Stomach (tissue), 9 donors: ENCODE data around the gene FZR1. TPM values are rescaled to one million over a fixed set of nuclear protein-coding genes. Genes with fewer than 3 reads are reported as not detected.

ENCODE experiments used
- DNase-seq, 2 donors: peaks; one replicate each; pipeline versions ENCODE4 v3.0.0 to v3.0.0-alpha.2; 2013 to 2019
- H3K27ac ChIP-seq, 5 donors: fragments of 200-600 bp in 4 of 5; sonication (generic) in 4 of 5; one replicate each; pipeline ENCODE4 v1.5.1; 2013 to 2019; ENCODE audit warnings: mild to moderate bottlenecking in 1 of 5, moderate library complexity in 1 of 5
- H3K27me3 ChIP-seq, 3 donors: fragments of 200-600 bp; sonication (generic); one replicate each; pipeline ENCODE4 v1.5.1; 2017 to 2019; ENCODE audit warnings: mixed run types in 1 of 3
- H3K36me3 ChIP-seq, 4 donors: fragments of 200-600 bp; sonication (generic); 1 replicate in 3 of 4; 2 replicates in 1 of 4; pipeline ENCODE4 v1.5.1; 2016 to 2019
- H3K4me1 ChIP-seq, 4 donors: fragments of 200-600 bp; sonication (generic); one replicate each; pipeline ENCODE4 v1.5.1; 2016 to 2019
- H3K4me3 ChIP-seq, 4 donors: fragments of 200-600 bp; sonication (generic) in 3 of 4; one replicate each; pipeline ENCODE4 v1.5.1; 2016 to 2019; ENCODE audit warnings: mild to moderate bottlenecking in 1 of 4
- H3K9me3 ChIP-seq, 4 donors: fragments of 200-600 bp; sonication (generic); one replicate each; pipeline ENCODE4 v1.5.1; 2016 to 2019
- EP300 ChIP-seq: sonication (generic); formaldehyde crosslinking; IDR thresholded peaks from one replicate; pipeline ENCODE4 v1.6.1; 2017; ENCODE audit warnings: antibody characterized with exemption
- POLR2A ChIP-seq, 4 donors: fragments of 450-650 bp; IDR thresholded peaks; one replicate each; pipeline ENCODE4 v1.6.1; 2016; ENCODE audit warnings: antibody characterized with exemption in 4 of 4, control low read depth in 2 of 4, mild to moderate bottlenecking in 1 of 4, moderate library complexity in 1 of 4
- POLR2AphosphoS5 ChIP-seq, 3 donors: sonication (generic); formaldehyde crosslinking; IDR thresholded peaks; one replicate each; pipeline ENCODE4 v1.6.1; 2016; ENCODE audit warnings: antibody characterized with exemption in 3 of 3
- WGBS, 5 donors: extraction: QIAGEN DNeasy Blood & Tissue Kit in 3 of 5; methylation state at CpG; one replicate each; pipeline versions ENCODE4 v1.1.5 to v1.1.7; 2013 to 2018; 5-methylcytosine and 5-hydroxymethylcytosine counted together
- intact Hi-C: fragments of 100-400 bp; cut with DNase I; formaldehyde crosslinking; loops from one replicate; pipeline ENCODE4 v1.15.1; 2023; ENCODE audit warnings: low total_unique reads
- polyA plus RNA-seq, 3 donors: library from polyadenylated mRNA; stranded (reverse); fragments of 200-250 nt; gene quantifications; one replicate each; pipeline ENCODE4 v1.2.3, GENCODE V29; 2013
- total RNA-seq, 5 donors: library from RNA; depleted of rRNA; stranded (reverse); fragments of >200 nt; gene quantifications; one replicate each; pipeline versions ENCODE4 v1.1.0 to v1.2.3, GENCODE V29; 2014 to 2016
- TF ChIP-seq, protein P1 (sequence below), 7 experiments: fragments of 450-650 bp in 4 of 7; fragments of 200-600 bp in 3 of 7; sonication (generic) in 3 of 7; IDR thresholded peaks; one replicate each; pipeline ENCODE4 v1.5.1; 2016 to 2019; ENCODE audit warnings: antibody characterized with exemption in 7 of 7, control low read depth in 2 of 7, mild to moderate bottlenecking in 1 of 7
- donor health status: healthy with polysubstance abuse.
- donor health status: Bipolar disorder and iron deficiency.
- donor health status: healthy.

Gene FZR1
- total and polyA plus RNA-seq, 8 donors: 9.4 to 113 (median 21.3) TPM

DNA sequence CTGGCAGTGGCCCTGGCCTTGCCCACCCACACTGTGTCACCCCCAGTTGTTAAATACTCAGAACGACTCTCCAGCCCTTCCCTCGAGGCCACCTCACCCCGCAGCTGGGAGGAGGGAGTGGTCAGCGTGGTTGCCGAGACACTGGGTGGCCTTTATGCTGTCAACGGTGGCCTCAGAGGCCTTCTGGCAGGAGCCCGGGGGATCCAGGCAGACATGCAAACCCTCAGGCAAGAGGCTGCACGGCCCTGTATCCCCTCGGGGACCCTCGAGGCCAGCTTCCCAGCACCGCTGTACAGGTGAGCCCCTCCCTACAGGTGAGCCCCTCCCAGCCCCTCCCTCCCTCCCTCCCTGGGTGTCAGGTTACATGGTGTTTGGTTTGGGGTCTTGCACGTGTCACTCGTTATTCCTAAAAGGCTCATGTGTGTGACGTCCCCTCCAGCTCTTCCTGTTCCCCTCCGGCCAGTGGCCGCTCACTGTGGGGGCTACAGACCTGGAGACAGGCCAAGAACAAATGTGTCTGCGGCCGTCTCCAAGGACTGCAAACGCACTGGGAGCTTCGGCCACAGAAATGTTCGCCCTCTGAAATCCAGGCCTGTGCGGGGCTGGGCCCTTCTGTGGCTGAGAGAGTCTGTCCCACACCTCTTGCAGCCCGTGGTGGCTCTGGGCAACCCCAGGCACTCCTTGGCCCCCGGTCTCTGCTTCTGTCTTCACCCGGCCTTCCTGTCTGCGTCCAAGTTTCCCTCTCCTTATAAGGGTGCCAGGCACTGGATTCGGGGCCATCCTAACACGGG lies 33.0 kb downstream of the FZR1 start, which contains the start of gene TEKTIP1:
Gene TEKTIP1, plus strand, starts transcription at position 210 of the 791 bp plus-strand sequence. Its CDS starts 4 bp downstream, at position 214.
- Histone ChIP-seq H3K4me3 (no peak within 1 kb of the TSS), H3K36me3 (peaks cover 17 to 58% (median 48%) of the 10 kb centered on the region in 4 donors), H3K27me3 (no peaks in the 10 kb centered on the region), H3K9me3 (no peaks in the 10 kb centered on the region), H3K4me1 (peaks cover 4 to 18% (median 12%) of the 10 kb centered on the region in 4 donors), H3K27ac (peak within 1 kb of the TSS in 1 of 5 donors; percentile 15)
- peak in 1 of 2 donors; percentile 50 for DNase-seq
- WGBS, 5 donors: 50 to 66% (median 65%) methylated on average over 22 to 28 of the region's 28 CpGs
- TF ChIP-seq, protein P1, sequence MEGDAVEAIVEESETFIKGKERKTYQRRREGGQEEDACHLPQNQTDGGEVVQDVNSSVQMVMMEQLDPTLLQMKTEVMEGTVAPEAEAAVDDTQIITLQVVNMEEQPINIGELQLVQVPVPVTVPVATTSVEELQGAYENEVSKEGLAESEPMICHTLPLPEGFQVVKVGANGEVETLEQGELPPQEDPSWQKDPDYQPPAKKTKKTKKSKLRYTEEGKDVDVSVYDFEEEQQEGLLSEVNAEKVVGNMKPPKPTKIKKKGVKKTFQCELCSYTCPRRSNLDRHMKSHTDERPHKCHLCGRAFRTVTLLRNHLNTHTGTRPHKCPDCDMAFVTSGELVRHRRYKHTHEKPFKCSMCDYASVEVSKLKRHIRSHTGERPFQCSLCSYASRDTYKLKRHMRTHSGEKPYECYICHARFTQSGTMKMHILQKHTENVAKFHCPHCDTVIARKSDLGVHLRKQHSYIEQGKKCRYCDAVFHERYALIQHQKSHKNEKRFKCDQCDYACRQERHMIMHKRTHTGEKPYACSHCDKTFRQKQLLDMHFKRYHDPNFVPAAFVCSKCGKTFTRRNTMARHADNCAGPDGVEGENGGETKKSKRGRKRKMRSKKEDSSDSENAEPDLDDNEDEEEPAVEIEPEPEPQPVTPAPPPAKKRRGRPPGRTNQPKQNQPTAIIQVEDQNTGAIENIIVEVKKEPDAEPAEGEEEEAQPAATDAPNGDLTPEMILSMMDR (IDR thresholded peaks at IDR 0.05): no peak
- TF ChIP-seq POLR2A (IDR thresholded peaks at IDR 0.05) (no peak), EP300 (no peak), POLR2AphosphoS5 (IDR thresholded peaks at IDR 0.05) (no peak)
- intact Hi-C loops: no loop called here

GRCh38 chr19:3539756-3540118 lies 33.6 kb downstream of the FZR1 start:
- H3K4me1 ChIP-seq: peaks cover 5 to 22% (median 15%) of the 10 kb centered on the region in 4 donors
- H3K4me3 ChIP-seq: no peak overlapping the region
- 94 to 100% (median 100%) methylated on average over 1 of the region's 1 CpG for WGBS, 5 donors
- TF ChIP-seq POLR2A (IDR thresholded peaks at IDR 0.05): no peak
- TF ChIP-seq EP300: no peak
- TF ChIP-seq, protein P1 (IDR thresholded peaks at IDR 0.05): no peak
- intact Hi-C loops: loop anchor here (10.0 kb wide), 1 partner anchor 75 kb away; no protein-coding TSS in a partner anchor
- no peak for DNase-seq
- no peak overlapping the region for H3K27ac ChIP-seq
- H3K9me3 ChIP-seq: no peaks in the 10 kb centered on the region
- no peaks in the 10 kb centered on the region for H3K27me3 ChIP-seq
- H3K36me3 ChIP-seq: peaks cover 12 to 58% (median 48%) of the 10 kb centered on the region in 4 donors

DNA sequence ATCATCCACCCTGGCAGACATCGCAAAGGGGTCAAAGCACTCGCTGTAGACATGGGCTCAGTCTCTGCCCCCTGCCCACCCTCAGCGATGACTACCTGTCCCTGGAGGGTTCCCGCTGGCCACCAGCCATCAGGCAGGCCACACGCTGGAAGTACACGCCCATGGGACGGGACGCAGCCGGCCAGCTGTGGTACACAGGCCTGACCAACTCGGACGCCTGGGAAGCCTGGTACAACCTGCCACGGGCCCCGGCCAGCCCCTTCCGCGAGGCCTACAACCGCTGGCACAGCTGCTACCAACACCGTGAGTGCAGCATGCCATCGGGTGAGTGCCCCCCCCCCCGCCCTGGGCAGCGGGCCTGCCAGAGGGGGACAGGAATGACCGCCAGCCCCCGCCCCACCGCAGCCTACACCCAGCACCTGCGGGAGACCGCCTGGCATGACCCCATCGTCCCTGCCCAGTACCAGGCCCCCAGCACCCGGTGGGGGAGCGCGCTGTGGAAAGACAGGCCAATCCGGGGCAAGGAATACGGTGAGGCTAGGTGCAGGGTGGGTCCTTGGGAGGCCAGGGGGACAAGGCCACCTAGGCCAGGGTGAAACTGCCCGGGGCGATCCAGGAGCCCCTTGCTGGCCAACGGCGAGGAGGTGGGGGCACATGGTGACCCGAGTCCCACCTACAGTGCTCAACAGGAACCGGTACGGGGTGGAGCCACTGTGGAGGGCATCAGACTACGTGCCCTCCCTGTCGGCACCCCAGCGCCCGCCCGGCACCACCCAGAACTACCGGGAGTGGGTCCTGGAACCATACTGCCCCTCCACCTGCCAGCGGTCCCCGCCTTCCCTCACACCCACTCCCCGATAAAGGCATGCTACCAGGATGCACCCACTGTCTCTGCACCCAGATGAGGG lies 37.3 kb downstream of the FZR1 start:
- no peak for TF ChIP-seq POLR2A (IDR thresholded peaks at IDR 0.05)
- Histone ChIP-seq H3K4me1 (peaks cover 8 to 33% (median 21%) of the 10 kb centered on the region in 4 donors), H3K9me3 (no peaks in the 10 kb centered on the region), H3K4me3 (no peak overlapping the region), H3K36me3 (peaks cover 8 to 56% (median 46%) of the 10 kb centered on the region in 4 donors), H3K27me3 (no peaks in the 10 kb centered on the region), H3K27ac (peak overlapping the region; percentile 12 to 61 (median 42))
- 34 to 70% (median 60%) methylated on average over 18 to 47 of the region's 47 CpGs for WGBS, 5 donors
- peak in 1 of 2 donors; percentile 79 for DNase-seq
- intact Hi-C loops: loop anchor here (10.0 kb wide), 1 partner anchor 71 kb away; no protein-coding TSS in a partner anchor

- intact Hi-C loops: loop anchor here (10.0 kb wide), 1 partner anchor 71 kb away; no protein-coding TSS in a partner anchor
- WGBS, 5 donors: 61 to 86% (median 72%) methylated on average over 4 to 9 of the region's 9 CpGs
- Histone ChIP-seq H3K36me3 (peaks cover 8 to 55% (median 48%) of the 10 kb centered on the region in 4 donors), H3K27me3 (no peaks in the 10 kb centered on the region), H3K4me1 (peaks cover 8 to 36% (median 21%) of the 10 kb centered on the region in 4 donors), H3K27ac (peak overlapping the region in 1 of 5 donors; percentile 61), H3K9me3 (no peaks in the 10 kb centered on the region), H3K4me3 (no peak overlapping the region)
- DNase-seq: no peak
- TF ChIP-seq, protein P1 (IDR thresholded peaks at IDR 0.05): no peak
- no peak for TF ChIP-seq POLR2AphosphoS5 (IDR thresholded peaks at IDR 0.05)
Observed at GRCh38 chr19:3544058-3544376, 37.9 kb downstream of the FZR1 start.
